Measurements from ENCODE around the gene VPS72. TPM values are rescaled to one million over a fixed set of nuclear protein-coding genes. Genes with fewer than 3 reads are reported as not detected.
A peak's percentile ranks its signal among the peaks of the same experiment; 100 is the strongest.

VPS72 gene
- total and polyA plus RNA-seq, 9 of the 15 experiments (the other 6 are each of a cell fraction or from before 2014, with no cell fraction given), result 7.2 to 131 (median 75.7) TPM

GRCh38 chr1:151165738-151166504 lies 24.1 kb downstream of the VPS72 start, which contains the start of the genes LYSMD1 and SCNM1:
Gene LYSMD1, minus strand, starts transcription at chr1:151165902. Its CDS starts 644 bp downstream, at chr1:151165258.
Gene SCNM1, plus strand, starts transcription at chr1:151166144. Its CDS starts 9 bp downstream, at chr1:151166153.
- CTCF ChIA-PET (ENCODE audit: low intra/inter-chr PET ratio), result interaction anchor here (0.7 to 1.3 kb wide), 2 partner anchors 67 to 90 kb away, joined by 3 to 5 read pairs; no protein-coding TSS in a partner anchor
- Histone ChIP-seq H3K9me3 (replicated peaks; ENCODE audit: control insufficient read depth, insufficient read depth, low read depth, low read length) (no peaks in the 10 kb centered on the region), H3K4me3 (peak within 1 kb of the TSS; percentile 64), H3K27ac (ENCODE audit: extremely low read depth, low read depth, low read length) (peak within 1 kb of the TSS; percentile 74), H4K20me1 (replicated peaks; ENCODE audit: control insufficient read depth, insufficient read depth, low read length) (no peaks in the 10 kb centered on the region), H2AFZ (ENCODE audit: low read depth, low read length) (peak within 1 kb of the TSS; percentile 98), H3K4me1 (replicated peaks in 1 of 2; ENCODE audit: control insufficient read depth in 2 of 2, insufficient read depth in 2 of 2, low read length in 2 of 2) (peaks cover 10 to 16% of the 10 kb centered on the region in 2 experiments; a peak in 4 of 5 replicates), H3K27me3 (ENCODE audit: control insufficient read depth in 2 of 2, insufficient read depth in 2 of 2, low read length in 2 of 2) (no peaks in the 10 kb centered on the region), H3K9me1 (ENCODE audit: control insufficient read depth, insufficient read depth, low read length) (no peaks in the 10 kb centered on the region), H3K4me2 (ENCODE audit: insufficient read depth, low read length) (peak within 1 kb of the TSS; percentile 96), H3K79me2 (ENCODE audit: control insufficient read depth, insufficient read depth, low read length) (peaks cover 31% of the 10 kb centered on the region), H3K36me3 (ENCODE audit: control insufficient read depth, insufficient read depth, low read length) (peaks cover 34% of the 10 kb centered on the region; the same call in 2 of the 3 replicates), H3K9ac (ENCODE audit: insufficient read depth in 1 of 2, low read depth in 2 of 2, low read length in 2 of 2) (peak within 1 kb of the TSS; percentile 87 to 92)
- WGBS (ENCODE audit: insufficient coverage, low coverage, missing lambda C conversion rate), result under 1% methylated on average over 38 of the region's 38 CpGs
- ATAC-seq (peak; percentile 98), DNase-seq (ENCODE audit: extremely low read depth in 1 of 4, low spot score in 3 of 4) (peak; percentile 88 to 99 (median 92)), FAIRE-seq (peak; percentile 99)
- in situ Hi-C loops (cut with MboI) (no loop called here), intact Hi-C loops (cut with micrococcal nuclease) (no loop called here)
- POLR2A ChIA-PET, result interaction anchor here (0.6 to 1.7 kb wide), 10 partner anchors 10 to 562 kb away, joined by 3 to 5 read pairs (median 4); partner anchors contain the start of genes MLLT11, TMOD4 and VPS72
- BruUV-seq (replicated peaks), result TSS peak; percentile 91
- TF ChIP-seq PHF20 (IDR thresholded peaks at IDR 0.05; ENCODE audit: partially characterized antibody), result peak; percentile 93
- no peak; a peak in 1 of 4 replicates for TF ChIP-seq MLLT1 (IDR thresholded peaks at IDR 0.05)
- TF ChIP-seq ZNF431 (CRISPR knock-in tag; IDR thresholded peaks at IDR 0.05), result no peak
- no peak for TF ChIP-seq MED1 (CRISPR knock-in tag; IDR thresholded peaks at IDR 0.05; ENCODE audit: borderline replicate concordance)
- TF ChIP-seq ZNF3 (CRISPR knock-in tag; IDR thresholded peaks at IDR 0.05), result no peak
- TF ChIP-seq POLR2H (tag; IDR thresholded peaks at IDR 0.05; ENCODE audit: low read depth), result no peak
- no peak for TF ChIP-seq HES1 (IDR thresholded peaks at IDR 0.05; ENCODE audit: low read depth)
- TF ChIP-seq FOXK1 (CRISPR knock-in tag; IDR thresholded peaks at IDR 0.05; ENCODE audit: borderline replicate concordance), result no peak; the same call in 1 of the 2 replicates
- peak; percentile 95 for TF ChIP-seq NR2C1 (IDR thresholded peaks at IDR 0.05)
- TF ChIP-seq NR2C1 (tag; IDR thresholded peaks at IDR 0.05), result peak; percentile 96
- no peak for TF ChIP-seq NFYB (IDR thresholded peaks at IDR 0.05; ENCODE audit: extremely low read depth, insufficient read length)
- no peak for TF ChIP-seq PRDM10 (IDR thresholded peaks at IDR 0.05; ENCODE audit: partially characterized antibody)
- TF ChIP-seq, protein P1, sequence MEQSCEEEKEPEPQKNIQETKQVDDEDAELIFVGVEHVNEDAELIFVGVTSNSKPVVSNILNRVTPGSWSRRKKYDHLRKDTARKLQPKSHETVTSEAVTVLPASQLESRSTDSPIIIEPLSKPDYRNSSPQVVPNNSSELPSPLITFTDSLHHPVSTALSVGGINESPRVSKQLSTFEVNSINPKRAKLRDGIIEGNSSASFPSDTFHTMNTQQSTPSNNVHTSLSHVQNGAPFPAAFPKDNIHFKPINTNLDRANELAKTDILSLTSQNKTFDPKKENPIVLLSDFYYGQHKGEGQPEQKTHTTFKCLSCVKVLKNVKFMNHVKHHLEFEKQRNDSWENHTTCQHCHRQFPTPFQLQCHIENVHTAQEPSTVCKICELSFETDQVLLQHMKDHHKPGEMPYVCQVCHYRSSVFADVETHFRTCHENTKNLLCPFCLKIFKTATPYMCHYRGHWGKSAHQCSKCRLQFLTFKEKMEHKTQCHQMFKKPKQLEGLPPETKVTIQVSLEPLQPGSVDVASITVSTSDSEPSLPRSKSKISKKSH (CRISPR knock-in tag; IDR thresholded peaks at IDR 0.05), result no peak

Measured in K562 (cell line).